Anterior cingulate cortex (tissue), 58 donors: ENCODE measurements around the gene ZFP36.

Source experiments
- DNase-seq, 58 donors: peaks; one replicate each; lab custom pipeline; 2025; lab: John Stamatoyannopoulos, UW

The ZFP36 gene

DNA sequence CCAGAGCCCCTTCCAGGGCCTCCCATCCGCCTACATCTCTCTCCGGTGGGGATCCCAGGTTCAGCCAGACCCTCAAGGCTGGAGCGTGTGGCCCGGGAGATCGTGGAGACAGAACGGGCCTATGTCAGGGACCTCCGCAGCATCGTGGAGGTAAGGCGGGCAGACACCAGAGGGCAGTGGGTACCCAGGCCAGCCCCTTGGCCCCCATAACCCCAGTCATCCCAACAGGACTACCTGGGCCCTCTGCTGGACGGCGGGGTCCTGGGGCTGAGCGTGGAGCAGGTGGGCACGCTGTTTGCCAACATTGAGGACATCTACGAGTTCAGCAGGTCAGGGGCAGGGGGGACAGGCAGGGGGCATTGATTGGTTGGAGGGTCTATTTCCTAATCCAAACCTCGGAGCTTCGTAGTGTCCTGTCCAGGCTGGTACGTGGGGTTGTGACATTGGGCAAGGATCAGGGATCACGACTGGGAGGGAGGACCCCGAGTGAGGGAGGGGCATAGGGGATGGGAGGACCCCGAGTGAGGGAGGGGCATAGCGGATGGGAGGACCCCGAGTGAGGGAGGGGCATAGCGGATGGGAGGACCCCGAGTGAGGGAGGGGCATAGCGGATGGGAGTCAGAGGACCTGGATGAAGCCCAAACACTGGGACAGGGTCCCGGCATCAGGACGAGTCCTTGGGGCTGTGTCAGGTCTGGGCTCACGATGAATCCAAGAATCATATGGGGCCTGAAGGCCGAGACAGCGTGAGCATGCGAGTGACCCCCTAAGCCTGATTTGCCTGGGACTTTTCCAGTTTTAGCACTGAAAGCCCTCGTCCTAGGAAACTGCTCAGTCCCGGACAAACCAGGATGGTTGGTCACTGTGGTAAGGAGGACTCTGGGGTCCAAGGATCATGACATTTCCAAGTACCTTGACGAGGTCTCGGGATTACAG is 8.7 kb downstream of the ZFP36 start:
- DNase-seq, result no peak

DNA sequence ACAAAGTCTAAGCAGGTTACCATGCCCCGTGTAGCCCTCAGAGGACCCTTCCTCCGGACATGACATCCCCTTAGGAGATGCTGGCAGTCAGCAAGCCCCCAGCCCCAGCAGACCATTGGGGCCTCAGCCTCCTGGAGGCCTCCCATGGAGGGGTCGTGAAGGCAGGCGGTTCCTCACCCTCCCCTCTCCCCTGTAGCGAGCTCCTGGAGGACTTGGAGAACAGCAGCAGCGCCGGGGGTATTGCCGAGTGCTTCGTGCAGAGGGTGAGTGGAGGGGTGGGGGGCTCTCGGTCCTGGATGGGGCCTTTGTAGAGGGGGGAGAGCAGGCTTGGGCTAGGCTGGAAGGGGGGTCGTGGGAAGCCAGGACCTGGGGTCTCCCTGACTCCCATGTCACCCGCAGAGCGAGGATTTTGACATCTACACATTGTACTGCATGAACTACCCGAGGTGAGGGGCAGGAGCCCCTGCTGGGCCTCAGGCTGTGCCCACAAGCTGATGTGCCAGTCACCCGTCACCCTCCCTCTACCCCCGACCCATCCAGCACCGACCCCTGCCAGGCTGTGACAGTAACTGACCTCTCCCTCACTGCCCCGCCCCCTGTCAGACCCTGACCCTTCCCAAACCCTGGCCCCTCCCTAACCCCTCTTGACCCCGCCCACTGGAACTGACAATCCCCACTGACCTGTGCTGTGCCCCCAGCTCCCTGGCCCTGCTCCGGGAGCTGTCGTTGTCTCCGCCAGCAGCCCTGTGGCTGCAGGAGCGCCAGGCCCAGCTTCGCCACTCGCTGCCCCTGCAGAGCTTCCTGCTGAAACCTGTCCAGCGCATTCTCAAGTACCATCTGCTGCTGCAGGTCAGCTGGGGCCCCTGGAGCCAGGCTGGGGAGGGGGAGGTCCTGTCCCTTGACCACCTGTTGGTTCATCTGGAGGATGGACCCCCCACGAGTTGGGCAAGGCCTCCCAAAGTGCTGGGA is 9.8 kb downstream of the ZFP36 start:
- DNase-seq, result no peak

GRCh38 chr19:39417463-39418181 is 11.0 kb downstream of the ZFP36 start:
- no peak for DNase-seq

DNA sequence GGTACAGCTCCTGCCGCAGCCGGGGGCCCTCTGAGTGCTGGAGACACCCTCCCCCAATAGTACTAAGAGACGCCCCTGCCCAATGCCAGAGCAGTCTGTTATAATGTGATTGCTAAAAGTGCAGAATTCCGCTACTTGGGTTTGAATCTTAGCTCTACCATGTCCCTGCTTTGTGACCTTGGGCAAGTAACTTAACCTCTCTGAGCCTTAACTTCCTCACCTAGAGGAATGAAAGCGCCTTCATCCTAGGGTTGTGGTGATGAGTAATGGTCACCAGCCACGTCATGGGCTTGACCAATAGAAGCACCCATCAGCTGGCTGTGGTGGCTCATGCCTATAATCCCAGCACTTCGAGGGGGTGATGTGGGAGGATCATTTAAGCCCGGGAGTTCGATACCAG is 12.4 kb downstream of the ZFP36 start:
- no peak for DNase-seq

DNA sequence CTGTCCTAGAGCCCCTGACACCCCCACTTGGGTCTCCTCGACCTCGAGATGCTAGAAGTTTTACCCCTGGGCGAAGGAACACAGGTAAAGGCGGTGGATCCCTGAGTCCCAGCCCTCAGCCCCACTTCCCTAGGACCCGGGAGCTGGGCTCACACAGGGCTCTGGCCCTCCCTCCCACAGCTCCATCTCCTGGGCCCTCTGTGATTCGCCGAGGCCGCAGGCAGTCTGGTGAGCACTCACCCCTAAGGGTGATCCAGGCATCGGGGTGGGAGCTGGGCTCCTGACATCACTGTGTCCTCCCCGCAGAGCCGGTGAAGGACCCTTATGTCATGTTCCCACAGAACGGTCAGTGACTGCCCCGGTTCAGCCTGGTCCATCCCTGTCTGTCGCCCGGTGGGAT is 14.1 kb downstream of the ZFP36 start:
- no peak for DNase-seq

GRCh38 chr19:39422020-39422419 is 15.4 kb downstream of the ZFP36 start:
- DNase-seq, result no peak

DNA sequence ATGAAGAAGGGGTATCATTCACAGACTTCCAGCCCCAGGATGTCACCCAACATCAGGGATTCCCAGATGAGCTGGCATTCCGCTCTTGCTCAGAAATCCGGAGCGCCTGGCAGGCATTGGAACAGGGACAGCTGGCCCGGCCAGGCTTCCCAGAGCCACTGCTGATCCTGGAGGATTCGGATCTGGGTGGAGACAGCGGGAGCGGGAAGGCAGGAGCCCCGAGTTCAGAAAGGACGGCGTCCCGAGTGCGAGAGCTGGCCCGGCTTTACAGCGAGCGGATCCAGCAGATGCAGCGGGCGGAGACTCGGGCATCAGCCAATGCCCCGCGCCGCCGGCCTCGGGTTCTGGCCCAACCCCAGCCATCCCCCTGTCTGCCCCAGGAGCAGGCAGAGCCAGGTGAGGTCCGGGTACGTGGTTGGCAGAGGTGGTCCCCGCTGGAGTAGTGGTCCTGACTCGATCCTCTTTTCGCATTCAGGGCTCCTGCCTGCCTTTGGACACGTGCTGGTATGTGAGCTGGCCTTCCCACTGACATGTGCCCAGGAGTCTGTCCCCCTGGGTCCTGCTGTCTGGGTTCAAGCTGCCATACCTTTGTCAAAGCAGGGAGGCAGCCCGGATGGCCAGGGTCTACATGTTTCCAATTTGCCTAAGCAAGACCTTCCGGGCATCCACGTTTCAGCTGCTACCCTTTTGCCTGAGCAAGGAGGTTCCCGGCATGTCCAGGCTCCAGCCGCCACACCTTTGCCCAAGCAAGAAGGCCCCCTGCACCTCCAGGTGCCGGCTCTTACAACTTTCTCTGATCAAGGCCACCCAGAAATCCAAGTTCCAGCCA is 16.8 kb downstream of the ZFP36 start:
- no peak for DNase-seq

DNA sequence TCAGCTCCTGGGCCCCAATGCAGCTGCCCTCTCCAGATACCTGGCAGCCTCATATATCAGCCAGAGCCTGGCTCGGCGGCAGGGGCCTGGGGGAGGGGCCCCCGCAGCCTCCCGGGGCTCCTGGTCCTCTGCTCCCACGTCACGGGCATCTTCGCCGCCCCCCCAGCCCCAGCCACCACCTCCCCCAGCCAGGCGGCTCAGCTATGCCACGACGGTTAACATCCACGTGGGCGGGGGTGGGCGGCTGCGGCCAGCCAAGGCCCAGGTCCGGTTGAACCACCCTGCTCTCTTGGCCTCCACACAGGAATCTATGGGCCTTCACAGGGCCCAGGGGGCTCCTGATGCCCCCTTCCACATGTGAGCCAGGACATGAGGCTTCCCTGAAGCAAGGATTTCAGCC is 18.3 kb downstream of the ZFP36 start:
- DNase-seq, result no peak

GRCh38 chr19:39425744-39426143 is 19.1 kb downstream of the ZFP36 start:
- no peak for DNase-seq

DNA sequence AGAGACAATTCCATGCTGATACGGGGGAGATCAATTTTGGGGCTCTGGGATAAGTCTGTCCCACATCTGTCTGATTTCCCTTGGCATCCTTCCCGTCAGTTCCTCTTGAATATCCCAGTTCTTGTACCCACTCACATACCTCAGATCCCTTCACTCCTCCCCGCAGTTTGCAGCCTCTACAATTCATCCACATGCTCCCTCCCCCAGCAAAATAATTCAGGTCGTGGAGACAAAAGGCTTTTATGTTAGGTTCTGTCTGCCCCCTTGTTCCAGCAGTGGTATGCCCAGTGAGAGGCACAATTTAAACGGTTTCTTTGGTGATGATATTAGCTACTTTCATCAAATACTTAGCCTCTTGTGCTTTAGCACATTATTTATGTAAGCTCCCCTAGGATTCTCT is 19.5 kb downstream of the ZFP36 start:
- DNase-seq, result no peak

- no peak for DNase-seq
Observed at GRCh38 chr19:39427707-39428106, 21.1 kb downstream of the ZFP36 start.

DNA sequence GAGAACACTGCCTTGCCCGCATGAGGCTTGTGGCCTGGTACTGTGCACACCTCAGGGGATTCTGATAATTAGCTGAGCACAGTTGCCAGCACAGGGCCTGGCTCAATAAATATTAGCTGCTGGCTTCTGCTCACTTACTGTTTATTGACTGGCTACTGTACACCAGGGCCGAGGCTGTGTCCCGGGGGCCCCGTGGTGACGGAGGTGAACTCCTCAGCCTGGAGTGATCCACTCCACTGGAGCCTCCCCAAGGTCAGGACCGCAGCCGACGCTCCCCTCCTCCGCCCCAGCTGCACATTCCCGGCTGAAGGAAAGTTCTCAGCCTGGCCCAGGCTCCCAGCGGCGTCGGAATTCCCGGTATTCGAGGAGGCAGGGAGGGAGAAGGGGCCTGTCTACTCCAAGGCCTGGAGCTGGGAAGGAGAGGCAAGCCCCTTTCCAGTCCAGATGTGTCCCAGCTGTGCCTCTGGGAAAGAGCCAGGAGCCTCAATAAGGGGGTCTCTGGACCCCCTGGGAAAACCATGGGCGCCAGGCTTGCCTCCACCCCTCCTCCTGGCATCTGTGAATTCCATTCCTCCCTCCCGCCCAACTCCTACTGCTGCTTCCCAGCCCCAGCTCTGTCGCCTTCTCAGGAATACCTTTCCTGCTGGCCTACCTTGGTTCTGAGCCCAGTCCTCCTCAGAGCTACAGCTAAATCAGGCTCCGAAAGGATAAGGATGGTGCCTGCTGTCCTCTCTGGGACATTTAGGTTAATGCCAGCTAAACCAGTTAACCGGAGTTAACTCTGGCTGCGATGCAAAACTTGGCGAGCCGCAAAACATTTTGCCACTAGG is 21.9 kb downstream of the ZFP36 start:
- no peak for DNase-seq

DNA sequence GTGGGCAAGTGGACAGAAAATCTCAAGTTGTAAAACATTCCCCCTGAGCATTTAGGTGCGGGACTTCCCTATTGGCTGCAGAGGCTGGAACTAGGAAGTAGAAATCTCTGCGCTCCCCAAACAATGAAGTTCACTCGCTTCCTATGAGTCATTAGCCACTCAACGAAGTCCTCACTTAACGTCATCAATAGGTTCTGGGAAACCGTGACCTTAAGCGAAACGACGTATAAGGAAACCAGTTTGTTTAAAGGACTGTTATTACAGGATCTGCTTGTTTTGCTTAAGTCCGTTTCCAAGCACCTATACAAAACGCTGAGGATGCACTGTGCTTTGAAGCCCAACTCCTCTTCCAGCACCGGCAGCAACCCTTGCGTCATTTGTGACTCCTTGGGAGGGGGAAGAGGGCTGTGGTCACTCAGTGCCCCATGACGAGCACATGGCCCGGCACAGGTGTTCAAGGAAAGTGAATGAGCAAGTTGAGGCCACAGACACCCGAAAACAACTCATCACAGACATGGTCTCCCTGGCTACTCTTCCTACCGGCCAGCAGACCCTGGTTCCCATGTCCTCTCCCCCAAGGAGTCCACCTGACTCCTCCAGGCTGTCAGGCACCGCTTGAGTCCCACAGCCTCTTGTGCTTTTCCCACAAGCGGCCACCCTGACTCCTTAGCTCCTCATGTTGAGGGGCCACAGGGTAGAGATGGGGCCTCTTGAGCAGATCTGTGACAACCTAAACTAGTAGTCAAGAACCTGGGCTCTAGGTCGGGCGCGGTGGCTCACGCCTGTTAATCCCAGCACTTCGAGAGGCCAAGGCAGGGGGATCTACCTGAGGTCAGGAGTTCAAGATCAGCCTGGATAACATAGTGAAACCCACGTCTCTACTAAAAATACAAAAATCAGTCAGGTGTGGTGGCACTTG is 24.3 kb downstream of the ZFP36 start:
- no peak for DNase-seq

DNA sequence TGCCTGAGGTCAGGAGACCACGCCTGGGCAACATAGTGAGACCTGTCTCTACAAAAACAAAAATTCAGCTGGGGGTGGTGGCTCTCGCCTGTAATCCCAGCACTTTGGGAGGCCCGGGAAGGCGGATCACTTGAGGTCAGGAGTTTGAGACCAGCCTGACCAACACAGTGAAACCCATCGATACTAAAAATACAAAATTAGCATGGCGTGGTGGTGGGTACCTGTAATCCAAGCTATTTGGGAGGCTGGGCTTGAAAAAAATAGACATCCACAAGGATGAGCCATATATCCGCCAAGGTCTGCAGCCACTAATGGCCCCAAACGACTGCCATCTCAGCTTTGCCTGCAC is 26.0 kb downstream of the ZFP36 start:
- DNase-seq, result no peak

DNA sequence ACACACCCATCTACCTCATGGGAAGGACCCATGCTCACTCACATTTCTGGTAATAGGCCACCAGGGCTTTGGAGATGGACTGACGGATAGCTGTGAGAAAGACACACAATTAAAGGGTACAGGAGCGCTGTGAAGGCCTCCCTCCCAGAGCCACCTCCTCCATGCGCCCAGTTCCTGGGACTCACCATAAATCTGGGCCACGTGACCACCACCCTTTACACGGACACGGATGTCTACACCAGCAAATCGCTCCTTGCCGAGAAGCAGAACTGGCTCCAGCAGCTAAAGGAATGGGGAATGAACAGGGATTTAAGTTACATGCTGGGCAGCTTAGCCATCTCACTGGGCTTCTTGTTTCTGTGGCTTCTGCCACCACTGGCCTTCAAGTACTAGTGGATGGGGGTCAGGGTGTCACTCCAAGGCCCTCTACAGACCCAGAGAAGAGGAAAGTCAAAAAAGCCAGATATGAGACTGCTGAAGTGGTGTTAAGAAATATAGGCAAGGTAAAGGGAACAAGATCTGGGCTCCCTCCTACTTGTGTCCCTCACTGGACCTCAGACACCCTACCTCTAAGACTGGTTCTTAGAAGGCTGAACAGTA is 26.9 kb downstream of the ZFP36 start:
- no peak for DNase-seq

- no peak for DNase-seq
Observed at GRCh38 chr19:39434123-39435076, 27.8 kb downstream of the ZFP36 start.
